ENCODE data around the gene TOX2.

DNA sequence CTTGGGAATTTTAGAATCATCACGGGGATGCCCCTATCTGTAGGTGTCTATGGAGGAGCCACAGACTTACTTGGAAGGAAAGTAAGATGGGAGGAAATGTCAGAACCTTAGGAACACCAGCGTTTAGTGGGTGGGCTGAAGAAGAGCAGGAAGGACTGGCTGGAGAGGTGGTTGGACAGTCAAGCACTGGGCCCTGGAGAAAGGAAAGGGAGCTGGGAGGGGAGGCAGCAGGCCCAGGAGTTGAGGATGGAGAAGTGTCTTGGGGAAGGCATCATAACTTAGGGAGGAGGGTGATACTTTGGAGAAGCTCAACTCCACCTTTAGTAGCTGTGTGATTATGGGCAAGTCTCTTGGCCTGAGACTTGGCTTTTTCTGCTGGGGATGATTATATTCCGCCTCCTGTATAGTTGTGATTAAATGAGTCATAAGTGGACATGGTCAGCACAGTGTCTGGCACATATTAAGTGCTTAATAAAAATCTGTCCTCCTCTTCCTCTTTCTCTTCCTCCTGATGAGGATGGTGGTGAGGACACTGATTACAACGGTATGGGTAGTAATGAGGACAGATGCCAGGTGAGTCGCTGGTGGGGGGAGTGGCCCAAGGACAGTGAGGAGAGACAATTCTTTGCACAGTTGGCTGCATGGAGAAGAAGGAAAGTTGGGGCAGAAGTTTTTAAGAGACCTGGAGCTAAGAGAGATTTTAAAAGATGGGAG is 125.7 kb downstream of the TOX2 start:
- TF ChIP-seq POLR2A (IDR thresholded peaks at IDR 0.05; ENCODE audit: low read depth, low read length): no peak
- no peak for TF ChIP-seq POLR2AphosphoS5 (IDR thresholded peaks at IDR 0.05; ENCODE audit: low read depth, low read length)

Measured in GM12892 (cell line).